ENCODE results near the gene SLC6A6. TPM values are rescaled to one million over a fixed set of nuclear protein-coding genes. Genes with fewer than 3 reads are reported as not detected.

The SLC6A6 gene
- total and polyA plus RNA-seq, 11 donors, result 9.1 to 121 (median 34.9) TPM

GRCh38 chr3:14433106-14433505 lies 30.7 kb downstream of the SLC6A6 start:
- intact Hi-C loops (cut with DNase I), result loop anchor here in 1 of 10 donors (5.0 kb wide), 1 partner anchor 61 kb away; no protein-coding TSS in a partner anchor
- Histone ChIP-seq H3K36me3 (no peaks in the 10 kb centered on the region), H3K27ac (peak overlapping the region in 10 of 12 donors; percentile 40 to 97 (median 70)), H3K4me1 (peaks cover 14 to 100% (median 70%) of the 10 kb centered on the region in 12 donors), H3K27me3 (no peaks in the 10 kb centered on the region), H3K9me3 (no peaks in the 10 kb centered on the region), H3K4me3 (peak overlapping the region in 1 of 12 donors; percentile 36)
- 89 to 98% (median 94%) methylated on average over 8 of the region's 8 CpGs for WGBS, 4 donors
- DNase-seq (peak in 1 of 5 donors; percentile 22), ATAC-seq (no peak)
- no peak for TF ChIP-seq CTCF (IDR thresholded peaks at IDR 0.05)

GRCh38 chr3:14434126-14434497 lies 31.7 kb downstream of the SLC6A6 start:
- Histone ChIP-seq H3K36me3 (no peaks in the 10 kb centered on the region), H3K4me1 (peaks cover 14 to 100% (median 75%) of the 10 kb centered on the region in 12 donors), H3K27ac (peak overlapping the region in 9 of 12 donors; percentile 34 to 97 (median 68)), H3K9me3 (no peaks in the 10 kb centered on the region), H3K4me3 (no peak overlapping the region), H3K27me3 (no peaks in the 10 kb centered on the region)
- 59 to 73% (median 70%) methylated on average over 3 to 4 of the region's 4 CpGs for WGBS, 4 donors
- intact Hi-C loops (cut with DNase I), result loop anchor here in 4 of 10 donors (2.0 to 5.0 kb wide), 3 partner anchors 19 to 62 kb away; partner anchors contain the start of gene SLC6A6 (in 3 of the 4)
- ATAC-seq, result peak in 2 of 4 donors; percentile 1 to 2
- DNase-seq, result peak in 1 of 5 donors; percentile 59
- TF ChIP-seq POLR2A (IDR thresholded peaks at IDR 0.05) (no peak), CTCF (IDR thresholded peaks at IDR 0.05) (no peak)

GRCh38 chr3:14434498-14435151 lies 32.2 kb downstream of the SLC6A6 start:
- peak; percentile 29 to 52 (median 45) for ATAC-seq
- Histone ChIP-seq H3K9me3 (no peaks in the 10 kb centered on the region), H3K4me1 (peaks cover 14 to 100% (median 80%) of the 10 kb centered on the region in 12 donors), H3K36me3 (no peaks in the 10 kb centered on the region), H3K27ac (peak overlapping the region in 11 of 12 donors; percentile 32 to 97 (median 67)), H3K4me3 (peak overlapping the region in 1 of 12 donors; percentile 0), H3K27me3 (no peaks in the 10 kb centered on the region)
- peak in 3 of 5 donors; percentile 55 to 63 (median 56) for DNase-seq
- intact Hi-C loops (cut with DNase I), result loop anchor here in 4 of 10 donors (2.0 to 5.0 kb wide), 3 partner anchors 18 to 62 kb away; partner anchors contain the start of gene SLC6A6 (in 3 of the 4)
- 34 to 49% (median 38%) methylated on average over 11 to 12 of the region's 12 CpGs for WGBS, 4 donors
- TF ChIP-seq CTCF (IDR thresholded peaks at IDR 0.05) (no peak), POLR2A (IDR thresholded peaks at IDR 0.05) (no peak)
